ENCODE measurements around the gene LINC01488. TPM values are rescaled to one million over a fixed set of nuclear protein-coding genes. Genes with fewer than 3 reads are reported as not detected.
A peak's percentile ranks its signal among the peaks of the same experiment; 100 is the strongest.

LINC01488 gene
- total and polyA plus RNA-seq, 9 of the 15 experiments (the other 6 are each of a cell fraction or from before 2014, with no cell fraction given), result not detected

GRCh38 chr11:69434471-69434931, 47.0 kb upstream of the LINC01488 start:
- DNase-seq (ENCODE audit: extremely low read depth in 1 of 4, low spot score in 3 of 4), result no peak
- in situ Hi-C loops (cut with MboI) (no loop called here), intact Hi-C loops (cut with micrococcal nuclease) (no loop called here)
- H3K27ac ChIP-seq (ENCODE audit: extremely low read depth, low read depth, low read length), result no peak overlapping the region
- no peak overlapping the region for H3K4me2 ChIP-seq (ENCODE audit: insufficient read depth, low read length)
- H4K20me1 ChIP-seq (replicated peaks; ENCODE audit: control insufficient read depth, insufficient read depth, low read length), result no peaks in the 10 kb centered on the region
- no peaks in the 10 kb centered on the region for H3K27me3 ChIP-seq (ENCODE audit: control insufficient read depth in 2 of 2, insufficient read depth in 2 of 2, low read length in 2 of 2)
- peaks cover 19 to 53% of the 10 kb centered on the region in 2 experiments for H3K4me1 ChIP-seq (replicated peaks in 1 of 2; ENCODE audit: control insufficient read depth in 2 of 2, insufficient read depth in 2 of 2, low read length in 2 of 2)
- H3K9me1 ChIP-seq (ENCODE audit: control insufficient read depth, insufficient read depth, low read length), result no peaks in the 10 kb centered on the region
- H3K79me2 ChIP-seq (ENCODE audit: control insufficient read depth, insufficient read depth, low read length), result no peaks in the 10 kb centered on the region
- H3K9ac ChIP-seq (ENCODE audit: insufficient read depth in 1 of 2, low read depth in 2 of 2, low read length in 2 of 2), result peak overlapping the region in 1 of 2 experiments; percentile 37; a peak in 2 of 4 replicates
- POLR2A ChIA-PET, result no interaction called here
- H3K4me3 ChIP-seq, result no peak overlapping the region
- TF ChIP-seq ZNF655 (CRISPR knock-in tag; IDR thresholded peaks at IDR 0.05), result no peak
- no peak for TF ChIP-seq HDAC1 (IDR thresholded peaks at IDR 0.05)
- TF ChIP-seq RFX7 (CRISPR knock-in tag; IDR thresholded peaks at IDR 0.05), result no peak
- TF ChIP-seq TAF15 (IDR thresholded peaks at IDR 0.05; ENCODE audit: low read depth, low read length), result no peak
- TF ChIP-seq ZNF354B (CRISPR knock-in tag; IDR thresholded peaks at IDR 0.05), result no peak
- no peak for TF ChIP-seq POLR2B (IDR thresholded peaks at IDR 0.05; ENCODE audit: low read depth, partially characterized antibody)
- no peak for TF ChIP-seq IFI16 (CRISPR knock-in tag; IDR thresholded peaks at IDR 0.05)
- no peak for TF ChIP-seq ETS2 (tag; IDR thresholded peaks at IDR 0.05; ENCODE audit: borderline replicate concordance, poor library complexity, severe bottlenecking)
- TF ChIP-seq ZNF274 (IDR thresholded peaks at IDR 0.05; ENCODE audit: borderline replicate concordance, low read depth, low read length), result no peak
- TF ChIP-seq SMARCE1 (IDR thresholded peaks at IDR 0.05), result no peak
- no peak for TF ChIP-seq POLR2H (tag; IDR thresholded peaks at IDR 0.05; ENCODE audit: low read depth)
- TF ChIP-seq THAP12 (CRISPR knock-in tag; IDR thresholded peaks at IDR 0.05), result no peak
- no peak for TF ChIP-seq CBFA2T2 (conservative IDR thresholded peaks at IDR 0.05)
- TF ChIP-seq RBM25 (IDR thresholded peaks at IDR 0.05; ENCODE audit: low read depth, low read length, severe bottlenecking), result no peak
- TF ChIP-seq ARNT (IDR thresholded peaks at IDR 0.05), result no peak
- TF ChIP-seq GABPB2 (CRISPR knock-in tag; conservative IDR thresholded peaks at IDR 0.05), result no peak
- TF ChIP-seq ZNF143 (CRISPR knock-in tag; IDR thresholded peaks at IDR 0.05), result no peak
- no peak for TF ChIP-seq ATF7 (IDR thresholded peaks at IDR 0.05)
- TF ChIP-seq RBM15 (IDR thresholded peaks at IDR 0.05; ENCODE audit: insufficient read depth, low read length), result no peak
- no peak for TF ChIP-seq DACH1 (IDR thresholded peaks at IDR 0.05; ENCODE audit: partially characterized antibody)
- 62% methylated on average over 4 of the region's 11 CpGs for WGBS (ENCODE audit: insufficient coverage, low coverage, missing lambda C conversion rate)
- no peak for ATAC-seq
- no peaks in the 10 kb centered on the region for H3K9me3 ChIP-seq (replicated peaks; ENCODE audit: control insufficient read depth, insufficient read depth, low read depth, low read length)
- CTCF ChIA-PET (ENCODE audit: low intra/inter-chr PET ratio), result no interaction called here
- no peaks in the 10 kb centered on the region for H3K36me3 ChIP-seq (ENCODE audit: control insufficient read depth, insufficient read depth, low read length)
- no peak overlapping the region for H2AFZ ChIP-seq (ENCODE audit: low read depth, low read length)
- BruUV-seq (replicated peaks), result no TSS peak
- no peak for FAIRE-seq

Measured in K562 (cell line).